Measurements from ENCODE around the gene B3GALT5.

- TF ChIP-seq CTCF (IDR thresholded peaks at IDR 0.05) (no peak), EZH2 (IDR thresholded peaks at IDR 0.05; ENCODE audit: borderline replicate concordance, insufficient read depth, low read depth, low read length, poor library complexity, severe bottlenecking) (no peak)
Observed at GRCh38 chr21:39628385-39628784, 15.6 kb downstream of the B3GALT5 start.

All from B cell (primary cell).